Effector memory CD8-positive, alpha-beta T cell (primary cell): ENCODE results near the gene CTIF.

Experiments used
- ATAC-seq: fragments of 150-1000 bp; cut with Tn5 transposase; replicated peaks from 2 replicates; pipeline ENCODE4 v1.10.0; 2021; ENCODE audit warnings: mild to moderate bottlenecking, moderate library complexity
- DNase-seq, 3 experiments: peaks; one replicate each; pipeline ENCODE4 v3.0.0; 2021
- H3K27ac Mint-ChIP-seq, 2 donors: one replicate each; pipeline ENCODE4 v1.8.0; 2022; ENCODE audit warnings: mild to moderate bottlenecking in 2 of 2, mixed read lengths in 2 of 2, moderate library complexity in 2 of 2
- H3K27me3 Mint-ChIP-seq, 2 donors: one replicate each; pipeline ENCODE4 v1.8.0; 2022; ENCODE audit warnings: mixed read lengths in 2 of 2
- H3K36me3 Mint-ChIP-seq: one replicate; pipeline ENCODE4 v1.8.0; 2022; ENCODE audit warnings: mild to moderate bottlenecking, moderate library complexity, mixed read lengths; ENCODE audit not compliant: insufficient read depth
- H3K4me1 Mint-ChIP-seq, 2 donors: one replicate each; pipeline ENCODE4 v1.8.0; 2022; ENCODE audit warnings: low read depth in 2 of 2, mixed read lengths in 2 of 2
- H3K4me3 Mint-ChIP-seq, 2 donors: one replicate each; pipeline ENCODE4 v1.8.0; 2022; ENCODE audit warnings: mild to moderate bottlenecking in 2 of 2, mixed read lengths in 2 of 2, moderate library complexity in 2 of 2
- H3K9me3 Mint-ChIP-seq, 2 donors: one replicate each; pipeline ENCODE4 v1.8.0; 2022; ENCODE audit warnings: mixed read lengths in 2 of 2

Gene CTIF

DNA sequence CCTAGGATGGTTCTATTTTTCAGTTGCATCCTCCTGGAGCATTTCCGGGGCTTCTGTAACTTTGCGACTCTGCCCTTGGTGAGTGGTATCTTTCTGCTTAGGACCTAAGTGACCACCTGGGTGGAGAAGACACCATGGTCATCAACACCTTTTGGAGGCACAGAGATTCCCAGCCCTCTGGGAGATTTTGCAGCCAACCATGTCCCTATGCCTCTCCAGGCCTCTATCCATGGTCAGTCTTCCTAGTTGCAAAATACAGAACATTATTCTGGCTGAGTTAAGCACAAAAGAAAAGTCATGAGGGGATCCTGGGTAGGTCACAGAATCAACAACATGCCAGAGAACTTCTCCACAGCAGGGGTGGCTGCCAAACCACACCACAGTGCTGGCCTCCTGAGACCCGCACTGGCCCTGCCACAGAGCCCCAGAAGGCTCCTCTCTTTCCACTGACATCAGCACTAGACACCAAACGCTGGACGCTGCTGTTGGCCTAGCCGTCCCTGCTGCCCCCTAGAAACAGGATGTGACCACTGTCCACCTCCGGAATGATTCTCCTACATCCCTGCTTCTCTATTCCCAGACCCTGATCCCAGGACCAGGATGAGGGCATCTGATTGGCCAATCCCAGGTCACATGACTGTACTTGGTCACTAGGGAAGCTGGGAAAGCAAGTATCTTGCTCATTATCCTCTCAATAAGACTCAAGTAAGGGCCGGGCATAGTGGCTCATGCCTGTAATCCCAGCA is 364.2 kb downstream of the CTIF start:
- Mint-ChIP-seq H3K4me1 (peaks cover 0 to 4% of the 10 kb centered on the region in 2 donors), H3K9me3 (peaks cover 3 to 15% of the 10 kb centered on the region in 2 donors), H3K27me3 (no peaks in the 10 kb centered on the region), H3K36me3 (no peaks in the 10 kb centered on the region), H3K27ac (no peak overlapping the region), H3K4me3 (no peak overlapping the region)
- no peak for DNase-seq
- no peak for ATAC-seq

DNA sequence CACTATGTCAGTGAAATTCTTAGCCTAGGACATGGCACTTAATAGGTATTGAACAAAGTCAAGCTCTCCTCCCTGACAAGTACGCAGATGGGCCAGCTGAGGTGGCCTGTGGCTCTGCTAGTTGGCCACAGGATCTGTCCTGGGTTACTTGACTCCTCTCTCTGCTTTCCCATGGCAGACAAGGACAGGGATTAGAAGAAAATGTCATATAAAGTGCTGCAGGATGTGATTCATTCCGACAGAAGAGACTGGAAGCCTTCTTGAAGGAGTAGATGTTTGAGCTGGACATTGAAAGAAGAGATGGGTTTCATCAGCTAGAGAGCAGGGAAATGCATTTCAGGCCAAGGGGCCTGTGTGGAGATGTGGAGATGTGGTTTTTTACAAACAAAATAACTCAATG is 365.3 kb downstream of the CTIF start:
- no peak overlapping the region for H3K4me3 Mint-ChIP-seq
- H3K36me3 Mint-ChIP-seq = no peaks in the 10 kb centered on the region
- H3K27me3 Mint-ChIP-seq = no peaks in the 10 kb centered on the region
- no peak overlapping the region for H3K27ac Mint-ChIP-seq
- H3K9me3 Mint-ChIP-seq = peaks cover 3 to 15% of the 10 kb centered on the region in 2 donors
- no peak for DNase-seq
- peaks cover 2 to 8% of the 10 kb centered on the region in 2 donors for H3K4me1 Mint-ChIP-seq
- no peak for ATAC-seq

DNA sequence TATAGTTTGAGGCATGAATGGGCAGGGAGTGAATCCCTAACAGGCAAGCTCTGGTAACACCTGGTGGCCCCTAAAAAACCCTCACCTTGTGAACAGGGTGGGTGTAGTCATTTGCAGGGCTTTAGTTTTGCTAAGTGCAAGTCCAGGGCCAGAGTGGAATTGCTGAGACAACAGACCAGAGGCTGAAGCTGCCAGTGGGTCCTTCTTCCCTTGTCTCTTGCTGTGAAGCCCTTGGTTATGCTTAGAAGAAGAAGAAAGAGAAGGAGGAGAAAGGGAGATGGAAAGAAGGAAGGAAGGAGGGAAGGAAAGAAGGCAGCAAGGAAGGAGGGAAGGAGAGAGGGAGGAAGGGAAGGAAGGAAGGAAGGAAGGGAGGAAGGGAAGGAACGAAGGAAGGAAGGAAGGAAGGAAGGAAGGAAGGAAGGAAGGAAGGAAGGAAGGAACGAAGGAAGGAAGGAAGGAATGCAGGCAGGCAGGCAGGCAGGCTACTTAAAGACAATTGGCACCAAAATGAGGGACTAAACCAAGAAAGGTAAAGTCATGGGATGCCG is 366.1 kb downstream of the CTIF start:
- Mint-ChIP-seq H3K27me3 (no peaks in the 10 kb centered on the region), H3K36me3 (no peaks in the 10 kb centered on the region), H3K27ac (no peak overlapping the region), H3K9me3 (peaks cover 3 to 15% of the 10 kb centered on the region in 2 donors), H3K4me1 (peaks cover 9 to 10% of the 10 kb centered on the region in 2 donors), H3K4me3 (no peak overlapping the region)
- DNase-seq (no peak), ATAC-seq (no peak)

DNA sequence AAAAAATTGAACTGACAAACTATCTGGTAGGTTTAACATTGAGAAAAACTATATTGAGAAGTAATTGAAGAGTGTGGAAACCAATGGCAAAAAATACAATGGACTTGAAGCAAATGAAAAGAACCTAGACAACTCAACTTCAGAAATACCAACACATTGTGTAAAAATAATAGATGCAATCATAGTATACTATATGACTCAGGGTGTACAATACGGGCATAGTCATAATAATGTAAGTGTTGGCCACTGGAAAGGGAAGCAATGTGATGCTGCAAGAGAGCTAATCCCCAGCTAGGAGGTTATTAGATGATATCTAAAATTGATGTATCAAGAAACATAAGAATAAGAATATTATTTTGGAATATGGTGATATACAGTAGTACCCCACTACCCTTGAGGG is 366.7 kb downstream of the CTIF start:
- Mint-ChIP-seq H3K27me3 (no peaks in the 10 kb centered on the region), H3K27ac (no peak overlapping the region), H3K4me3 (no peak overlapping the region), H3K4me1 (peaks cover 13 to 14% of the 10 kb centered on the region in 2 donors), H3K36me3 (no peaks in the 10 kb centered on the region), H3K9me3 (peaks cover 3 to 15% of the 10 kb centered on the region in 2 donors)
- DNase-seq (no peak), ATAC-seq (no peak)

GRCh38 chr18:48908916-48909315 is 370.1 kb downstream of the CTIF start:
- Mint-ChIP-seq H3K9me3 (peaks cover 3 to 14% of the 10 kb centered on the region in 2 donors), H3K36me3 (no peaks in the 10 kb centered on the region), H3K27ac (peak overlapping the region in 1 of 2 donors; percentile 23), H3K4me3 (peak overlapping the region in 1 of 2 donors; percentile 45), H3K4me1 (peaks cover 28 to 30% of the 10 kb centered on the region in 2 donors), H3K27me3 (no peaks in the 10 kb centered on the region)
- ATAC-seq = no peak
- no peak for DNase-seq

DNA sequence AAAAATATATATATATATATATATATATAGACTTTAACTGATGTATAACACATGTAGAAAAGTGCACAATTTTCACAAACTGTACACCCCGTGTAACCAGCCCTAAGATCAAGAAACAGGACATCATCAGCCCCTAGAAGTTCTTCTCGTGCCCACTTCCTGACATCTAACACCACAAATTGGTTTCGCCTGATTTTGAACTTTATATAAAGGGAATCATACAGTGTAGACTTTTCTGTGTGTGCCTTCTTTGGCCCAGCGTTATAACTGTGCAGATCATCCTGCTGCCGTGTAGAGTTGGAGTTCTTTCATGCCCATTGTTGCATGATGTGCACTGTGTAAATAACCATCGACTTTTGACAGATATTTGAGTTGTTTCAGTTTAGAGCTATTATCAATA is 370.9 kb downstream of the CTIF start:
- Mint-ChIP-seq H3K36me3 (peaks cover 3% of the 10 kb centered on the region), H3K27me3 (no peaks in the 10 kb centered on the region), H3K9me3 (peaks cover 2 to 6% of the 10 kb centered on the region in 2 donors), H3K27ac (peak overlapping the region in 1 of 2 donors; percentile 23), H3K4me3 (peak overlapping the region; percentile 33 to 45), H3K4me1 (peaks cover 30 to 33% of the 10 kb centered on the region in 2 donors)
- DNase-seq (no peak), ATAC-seq (peak; percentile 74)

- ATAC-seq (no peak), DNase-seq (no peak)
- H3K27ac Mint-ChIP-seq = no peak overlapping the region
- H3K4me1 Mint-ChIP-seq = peaks cover 31 to 37% of the 10 kb centered on the region in 2 donors
- peaks cover 12% of the 10 kb centered on the region for H3K36me3 Mint-ChIP-seq
- H3K4me3 Mint-ChIP-seq = no peak overlapping the region
- no peaks in the 10 kb centered on the region for H3K27me3 Mint-ChIP-seq
- no peaks in the 10 kb centered on the region for H3K9me3 Mint-ChIP-seq
These were observed 372.2 kb downstream of the CTIF start for GRCh38 chr18:48910972-48911545.
